GM12878 (cell line): Measurements from ENCODE around the gene APBA3. TPM values are rescaled to one million over a fixed set of nuclear protein-coding genes. Genes with fewer than 3 reads are reported as not detected.

Experiments used
- ATAC-seq: fragments of 200-7000 bp; cut with Tn5 transposase; 3 replicates; pipeline ENCODE4 v1.9.1; 2020; ENCODE audit warnings: mild to moderate bottlenecking, moderate library complexity
- BruUV-seq: library from RNA; stranded (reverse); fragments of 400-500 nt; replicated peaks from 2 replicates; lab custom pipeline; 2021; lab: Mats Ljungman, UMichigan
- CTCF ChIA-PET: fragments of 300-600 bp; sonication (Branson Sonifier 250); formaldehyde crosslinking; extraction: SDS; loops from one replicate; lab custom pipeline; 2021; ENCODE audit warnings: inconsistent platforms; lab: Yijun Ruan, JAX
- POLR2A ChIA-PET: fragments of 350-600 bp; formaldehyde crosslinking; extraction: SDS; loops from one replicate; lab custom pipeline; 2021; ENCODE audit warnings: inconsistent platforms; lab: Charles Lee
- RAD21 ChIA-PET: fragments of 300-600 bp; sonication (Branson Sonifier 250); formaldehyde crosslinking; loops from one replicate; lab custom pipeline; 2023; ENCODE audit warnings: antibody characterized with exemption; ENCODE audit not compliant: unreplicated experiment; lab: Charles Lee
- SMC1A ChIA-PET: fragments of 300-600 bp; sonication (Branson Sonifier 250); formaldehyde crosslinking; loops from one replicate; lab custom pipeline; 2023; ENCODE audit not compliant: unreplicated experiment, uncharacterized antibody; lab: Charles Lee
- DNase-seq: peaks from one replicate; pipeline ENCODE4 v3.0.0-alpha.2; 2011; ENCODE audit warnings: low read depth, low spot score
- FAIRE-seq: peaks from 3 replicates; lab custom pipeline; 2011; peaks lifted over from hg19 to GRCh38; lab: Jason Lieb, UNC
- H2AFZ ChIP-seq: 2 replicates; pipeline ENCODE4 v1.6.0; 2011; ENCODE audit warnings: low read depth, low read length, control low read depth; ENCODE audit not compliant: control insufficient read depth
- H3K27ac ChIP-seq: 2 replicates; pipeline ENCODE4 v1.5.1; 2011; ENCODE audit warnings: control low read depth; ENCODE audit not compliant: control insufficient read depth, insufficient read depth
- H3K27me3 ChIP-seq, 2 experiments: replicated peaks in 1 of 2; 2 replicates each; pipeline versions ENCODE4 v1.6.0 to v1.6.1; 2011; ENCODE audit warnings: low read length in 1 of 2; ENCODE audit not compliant: control insufficient read depth in 2 of 2, insufficient read depth in 2 of 2
- H3K36me3 ChIP-seq, 2 experiments: 2 replicates each; pipeline ENCODE4 v1.5.1; 2011; ENCODE audit warnings: low read length in 1 of 2; ENCODE audit not compliant: control insufficient read depth in 2 of 2, insufficient read depth in 2 of 2
- H3K4me1 ChIP-seq: 2 replicates; pipeline ENCODE4 v1.6.1; 2011; ENCODE audit warnings: mild to moderate bottlenecking, low read length, moderate library complexity, mixed read lengths; ENCODE audit not compliant: control insufficient read depth, insufficient read depth
- H3K4me2 ChIP-seq: 2 replicates; pipeline ENCODE4 v1.6.0; 2011; ENCODE audit warnings: control low read depth; ENCODE audit not compliant: control insufficient read depth, insufficient read depth
- H3K4me3 ChIP-seq: fragments of 200-600 bp; sonication (generic); 2 replicates; pipeline ENCODE4 v1.5.1; 2016
- H3K79me2 ChIP-seq: 2 replicates; pipeline ENCODE4 v1.6.0; 2011; ENCODE audit warnings: low read length; ENCODE audit not compliant: control insufficient read depth, insufficient read depth
- H3K9ac ChIP-seq: 2 replicates; pipeline ENCODE4 v1.8.0; 2011; ENCODE audit warnings: low read length, control low read depth, mixed read lengths; ENCODE audit not compliant: control insufficient read depth, insufficient read depth
- H3K9me3 ChIP-seq: replicated peaks from 3 replicates; pipeline ENCODE4 v1.5.1; 2011; ENCODE audit warnings: mild to moderate bottlenecking, low read length; ENCODE audit not compliant: control insufficient read depth, insufficient read depth
- H4K20me1 ChIP-seq: 2 replicates; pipeline ENCODE4 v1.6.0; 2011; ENCODE audit not compliant: control insufficient read depth, insufficient read depth
- ATF7 ChIP-seq: fragments of 450-650 bp; IDR thresholded peaks from 2 replicates; pipeline ENCODE4 v1.6.1; 2016; ENCODE audit warnings: low read depth, mild to moderate bottlenecking
- CEBPB ChIP-seq, 2 experiments: fragments of 150-350 bp in 1 of 2; IDR thresholded peaks; 2 replicates each; pipeline ENCODE4 v1.6.1; 2012 to 2014; ENCODE audit warnings: low read depth in 2 of 2, low read length in 2 of 2, borderline replicate concordance in 1 of 2, inconsistent platforms in 1 of 2
- EGR1 ChIP-seq, 2 experiments: IDR thresholded peaks; 1 replicate in 1 of 2; 2 replicates in 1 of 2; pipeline ENCODE4 v1.6.1; 2011 to 2012; ENCODE audit warnings: low read depth in 2 of 2, low read length in 2 of 2, borderline replicate concordance in 1 of 2, mild to moderate bottlenecking in 1 of 2, moderate library complexity in 1 of 2
- FOS ChIP-seq: IDR thresholded peaks from 3 replicates; pipeline ENCODE4 v1.6.1; 2011; ENCODE audit warnings: borderline replicate concordance; ENCODE audit not compliant: insufficient read length; ENCODE audit errors: extremely low read depth
- KDM1A ChIP-seq: fragments of 200-600 bp; sonication (generic); IDR thresholded peaks from 2 replicates; pipeline ENCODE4 v1.6.1; 2016; ENCODE audit warnings: borderline replicate concordance
- KLF5 ChIP-seq: fragments of 450-650 bp; IDR thresholded peaks from 2 replicates; pipeline ENCODE4 v1.6.1; 2014; ENCODE audit warnings: mild to moderate bottlenecking; ENCODE audit not compliant: partially characterized antibody
- LARP7 ChIP-seq: fragments of 450-650 bp; IDR thresholded peaks from 2 replicates; pipeline ENCODE4 v1.6.1; 2017; ENCODE audit warnings: mild to moderate bottlenecking
- MEF2A ChIP-seq: IDR thresholded peaks from 2 replicates; pipeline ENCODE4 v1.6.1; 2011; ENCODE audit warnings: low read depth, mild to moderate bottlenecking, low read length, moderate library complexity; ENCODE audit not compliant: insufficient read depth
- MYB ChIP-seq: fragments of 150-350 bp; IDR thresholded peaks from 2 replicates; pipeline ENCODE4 v1.6.1; 2014; ENCODE audit warnings: mild to moderate bottlenecking, low read depth, low read length, borderline replicate concordance
- MYC ChIP-seq: IDR thresholded peaks from 2 replicates; pipeline ENCODE4 v1.6.1; 2011; ENCODE audit warnings: mild to moderate bottlenecking, low read length, moderate library complexity, inconsistent platforms; ENCODE audit not compliant: insufficient read depth, insufficient replicate concordance, insufficient read length, severe bottlenecking
- NR2F1 ChIP-seq: fragments of 450-650 bp; conservative IDR thresholded peaks from 2 replicates; pipeline ENCODE4 v1.6.1; 2017; ENCODE audit warnings: mild to moderate bottlenecking
- PML ChIP-seq: IDR thresholded peaks from 2 replicates; pipeline ENCODE4 v1.6.1; 2012; ENCODE audit warnings: low read length, inconsistent platforms
- RCOR1 ChIP-seq: conservative IDR thresholded peaks from 2 replicates; pipeline ENCODE4 v1.6.1; 2012; ENCODE audit warnings: low read depth, low read length, improper control_type of control experiment
- SIN3A ChIP-seq: IDR thresholded peaks from 2 replicates; pipeline ENCODE4 v1.6.1; 2012; ENCODE audit warnings: low read depth, low read length, improper control_type of control experiment
- SMAD1 ChIP-seq: fragments of 450-650 bp; IDR thresholded peaks from 2 replicates; pipeline ENCODE4 v1.6.1; 2018; ENCODE audit warnings: mild to moderate bottlenecking, low read depth; ENCODE audit not compliant: partially characterized antibody
- SMAD5 ChIP-seq: IDR thresholded peaks from 2 replicates; pipeline ENCODE4 v1.6.1; 2016; ENCODE audit warnings: antibody characterized with exemption, low read depth
- SMC3 ChIP-seq: IDR thresholded peaks from 2 replicates; pipeline ENCODE4 v1.6.1; 2011; ENCODE audit warnings: low read length, improper control_type of control experiment, borderline replicate concordance
- SP1 ChIP-seq: IDR thresholded peaks from one replicate; pipeline ENCODE4 v1.6.1; 2011; ENCODE audit warnings: low read depth, low read length
- TARDBP ChIP-seq: IDR thresholded peaks from 2 replicates; pipeline ENCODE4 v1.6.1; 2016; ENCODE audit warnings: borderline replicate concordance
- WRNIP1 ChIP-seq: IDR thresholded peaks from 2 replicates; pipeline ENCODE4 v1.6.1; 2011; ENCODE audit warnings: low read depth, low read length, improper control_type of control experiment, borderline replicate concordance
- WGBS: methylation state at CpG from one replicate; pipeline ENCODE4 v1.1.6; 2016; ENCODE audit warnings: low lambda C conversion rate; ENCODE audit not compliant: insufficient replicate concordance, insufficient coverage; ENCODE audit errors: missing lambda C conversion rate; 5-methylcytosine and 5-hydroxymethylcytosine counted together
- in situ Hi-C: fragments of 300-500 bp; cut with MboI; formaldehyde crosslinking; loops from 9 replicates; pipeline ENCODE4 v1.14.3; 2018; ENCODE audit warnings: mixed read lengths
- intact Hi-C: fragments of 100-400 bp; cut with micrococcal nuclease; formaldehyde crosslinking; loops from one replicate; pipeline ENCODE4 v1.14.2; 2022; ENCODE audit not compliant: unreplicated experiment
- polyA plus RNA-seq, 11 experiments: library from polyadenylated mRNA; depleted of rRNA in 4 of 11; unstranded in 6 of 11; stranded (reverse) in 5 of 11; fragments of >200 nt; fragmentation: Nextera tagmentation in 4 of 11; fragmentation: Illumina TruSeq in 1 of 11; extraction: Ambion mirVana in 4 of 11; extraction: Trizol in 1 of 11; gene quantifications; 1 replicate in 1 of 11; 2 replicates in 10 of 11; pipeline versions ENCODE4 v1.2.1 to v1.2.3, GENCODE V29; 2011 to 2016; ENCODE audit warnings: inconsistent platforms in 2 of 11, missing spikeins in 2 of 11, low read depth in 1 of 11
- total RNA-seq, 4 experiments: library from RNA; depleted of rRNA in 3 of 4; stranded (reverse); fragments of >200 nt in 3 of 4; fragmentation: Illumina TruSeq in 1 of 4; extraction: Trizol in 1 of 4; gene quantifications; 2 replicates each; pipeline versions ENCODE4 v1.2.1 to v1.2.3, GENCODE V29; 2013 to 2021

Gene APBA3
- total and polyA plus RNA-seq, 10 of the 15 experiments (the other 5 are each of a cell fraction or from before 2014, with no cell fraction given), result 0.31 to 36.4 (median 18.3) TPM

- H4K20me1 ChIP-seq, result no peaks in the 10 kb centered on the region
- no peak for DNase-seq
- TF ChIP-seq SP1, result no peak
- TF ChIP-seq FOS, result no peak
- no peak for TF ChIP-seq PML
- TF ChIP-seq MEF2A, result no peak
- no peak for TF ChIP-seq TARDBP
- TF ChIP-seq MYB, result no peak
- no peak for TF ChIP-seq SIN3A
- no peak for TF ChIP-seq KLF5
- no peak for TF ChIP-seq EGR1 (IDR thresholded peaks at IDR 0.05; ENCODE audit: borderline replicate concordance in 1 of 2, low read depth in 2 of 2, low read length in 2 of 2)
- TF ChIP-seq SMC3, result no peak
- no peak for TF ChIP-seq SMAD1
- TF ChIP-seq KDM1A, result no peak
- no peak for TF ChIP-seq WRNIP1
- no peak for TF ChIP-seq SMAD5
- TF ChIP-seq LARP7, result no peak
- no peak for TF ChIP-seq MYC
- no peak for TF ChIP-seq ATF7
- TF ChIP-seq RCOR1, result no peak
- TF ChIP-seq CEBPB (IDR thresholded peaks at IDR 0.05; ENCODE audit: borderline replicate concordance in 1 of 2, low read depth in 2 of 2, low read length in 2 of 2), result no peak
- TF ChIP-seq NR2F1, result no peak
- TF ChIP-seq, all 136 proteins: peak for 0
- no peaks in the 10 kb centered on the region for H3K79me2 ChIP-seq
- H3K4me1 ChIP-seq, result no peaks in the 10 kb centered on the region
- SMC1A ChIA-PET, result no interaction called here
- no peak overlapping the region for H2AFZ ChIP-seq
- no peak overlapping the region for H3K27ac ChIP-seq
- H3K9ac ChIP-seq, result no peak overlapping the region
- no peak overlapping the region for H3K4me2 ChIP-seq
- no peaks in the 10 kb centered on the region for H3K9me3 ChIP-seq
- no peaks in the 10 kb centered on the region for H3K27me3 ChIP-seq
- intact Hi-C loops (no loop called here), in situ Hi-C loops (no loop called here)
- FAIRE-seq (no peak), ATAC-seq (no peak)
- RAD21 ChIA-PET, result interaction anchor here (0.8 kb wide), 1 partner anchor 10 kb away, joined by 3 read pairs; the partner anchor contains the start of gene MRPL54
- 96% methylated on average over 19 of the region's 25 CpGs for WGBS
- peaks cover 0 to 5% of the 10 kb centered on the region in 2 experiments; a peak in 1 of 4 replicates for H3K36me3 ChIP-seq
- CTCF ChIA-PET, result interaction anchor here (0.6 kb wide), 2 partner anchors 8 to 1771 kb away, joined by 3 to 6 read pairs; no protein-coding TSS in a partner anchor
- POLR2A ChIA-PET, result interaction anchor here (0.6 kb wide), 1 partner anchor 187 kb away, joined by 6 read pairs; no protein-coding TSS in a partner anchor
- BruUV-seq, result no TSS peak
- no peak overlapping the region for H3K4me3 ChIP-seq
Observed at GRCh38 chr19:3752492-3752891, 9.0 kb downstream of the APBA3 start.
